Stimulated activated naive CD4-positive, alpha-beta T cell (primary cell): ENCODE results near the gene EIF4EBP3.

Experiments used
- DNase-seq, 6 experiments: peaks; one replicate each; lab custom pipeline; 2025; lab: John Stamatoyannopoulos, UW

EIF4EBP3 gene

DNA sequence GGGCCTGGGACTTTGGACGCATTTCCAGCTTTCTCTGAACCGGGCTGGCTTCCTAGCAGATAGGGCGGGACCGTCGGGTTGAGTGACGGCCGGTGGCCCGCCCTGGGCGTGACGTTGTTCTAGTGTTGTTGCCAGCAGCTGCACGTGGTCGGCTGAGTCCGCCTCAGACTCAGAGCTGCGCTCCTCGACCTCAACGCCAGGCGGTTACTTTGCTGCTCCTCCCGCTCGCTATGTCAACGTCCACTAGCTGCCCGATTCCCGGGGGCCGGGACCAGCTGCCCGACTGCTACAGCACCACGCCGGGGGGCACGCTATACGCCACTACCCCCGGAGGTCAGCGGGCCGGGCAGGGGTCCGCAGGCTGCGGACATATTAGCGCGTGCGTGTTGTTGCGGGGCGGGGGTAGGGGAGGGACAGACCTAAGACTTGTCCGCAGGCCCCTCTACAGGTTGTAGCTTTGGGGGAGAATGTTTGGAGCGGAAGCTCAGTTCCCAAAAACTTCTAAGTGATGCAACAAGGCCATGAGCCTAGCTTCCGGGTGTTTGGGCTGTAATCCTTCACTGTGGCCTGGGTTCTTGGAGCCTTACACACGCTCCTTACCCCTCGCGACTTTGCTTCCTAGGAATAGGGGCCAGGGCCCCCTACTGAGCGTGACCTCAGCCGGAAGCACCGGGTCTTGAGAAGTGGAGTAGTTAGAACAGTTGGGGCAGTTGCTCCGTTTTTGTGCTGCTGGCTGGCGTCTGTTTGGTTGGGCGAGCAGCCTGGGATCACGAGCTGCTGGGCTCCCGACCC lies at the start of gene EIF4EBP3:
TSS of gene EIF4EBP3 (plus strand) at position 155 of the 792 bp plus-strand sequence. CDS start at position 231, 76 bp downstream.
- peak; percentile 78 to 88 (median 84) for DNase-seq

GRCh38 chr5:140497897-140498296 lies 49.6 kb upstream of the EIF4EBP3 start:
- no peak for DNase-seq

DNA sequence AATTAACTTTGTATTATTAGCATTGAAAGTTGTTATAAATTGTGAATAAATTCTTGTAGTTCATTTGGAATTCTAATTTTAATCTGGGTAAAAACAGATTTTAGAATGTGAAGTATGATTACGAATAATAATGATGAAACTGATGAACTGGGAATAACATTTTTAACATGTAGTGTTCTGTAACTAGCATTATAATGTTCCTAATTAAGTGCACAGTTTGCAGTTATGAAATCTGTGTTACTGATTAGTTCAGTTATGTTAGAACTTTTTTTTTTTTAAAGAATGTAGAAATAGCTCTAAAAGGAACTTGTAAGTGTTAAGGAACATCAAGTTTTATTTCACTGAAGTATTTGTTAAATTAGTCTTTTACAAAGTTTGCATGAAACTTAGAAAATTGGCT lies 48.9 kb upstream of the EIF4EBP3 start:
- DNase-seq: no peak

GRCh38 chr5:140502834-140503233 lies 44.6 kb upstream of the EIF4EBP3 start:
- DNase-seq: no peak

GRCh38 chr5:140509898-140510297 lies 37.6 kb upstream of the EIF4EBP3 start:
- no peak for DNase-seq

DNA sequence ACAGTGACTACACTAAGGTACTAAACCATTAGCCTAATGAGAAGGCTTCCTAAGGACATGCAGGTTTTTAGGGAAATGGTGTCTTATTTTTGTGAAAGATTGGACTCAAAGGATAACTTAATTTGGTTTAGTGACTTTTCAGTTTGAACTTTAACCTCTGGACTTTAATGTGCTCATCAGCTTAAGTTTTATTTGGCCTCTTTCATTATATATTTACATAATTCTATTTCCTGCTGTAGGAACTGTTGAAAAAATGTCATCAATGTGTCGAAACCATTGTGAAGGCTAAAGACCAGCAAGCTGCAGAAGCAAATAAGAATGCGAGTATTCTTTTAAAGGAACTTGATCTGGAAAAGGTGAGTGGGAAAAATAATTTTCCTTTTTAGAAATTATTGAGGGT lies 34.3 kb upstream of the EIF4EBP3 start:
- no peak for DNase-seq

GRCh38 chr5:140524003-140524402 lies 23.5 kb upstream of the EIF4EBP3 start:
- no peak for DNase-seq

DNA sequence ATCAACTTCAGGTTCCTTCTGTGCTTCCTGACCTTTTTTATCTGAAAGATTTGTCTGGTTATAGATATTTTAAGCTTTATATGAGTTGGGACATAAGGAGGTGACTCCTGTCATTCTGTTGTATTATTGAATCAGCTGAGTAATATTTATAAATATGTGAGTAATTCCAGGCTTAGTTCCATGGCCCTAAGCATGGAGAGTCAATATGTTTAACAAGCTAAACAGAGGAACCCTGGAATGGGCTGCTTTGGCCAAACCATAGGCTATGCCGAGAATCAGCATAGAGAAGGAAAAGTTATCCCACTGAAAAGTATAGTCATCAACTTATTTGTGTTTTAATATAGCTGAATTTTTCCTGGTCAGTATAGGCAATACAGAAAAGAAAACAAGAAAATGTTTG lies 7.2 kb upstream of the EIF4EBP3 start:
- DNase-seq: no peak

DNA sequence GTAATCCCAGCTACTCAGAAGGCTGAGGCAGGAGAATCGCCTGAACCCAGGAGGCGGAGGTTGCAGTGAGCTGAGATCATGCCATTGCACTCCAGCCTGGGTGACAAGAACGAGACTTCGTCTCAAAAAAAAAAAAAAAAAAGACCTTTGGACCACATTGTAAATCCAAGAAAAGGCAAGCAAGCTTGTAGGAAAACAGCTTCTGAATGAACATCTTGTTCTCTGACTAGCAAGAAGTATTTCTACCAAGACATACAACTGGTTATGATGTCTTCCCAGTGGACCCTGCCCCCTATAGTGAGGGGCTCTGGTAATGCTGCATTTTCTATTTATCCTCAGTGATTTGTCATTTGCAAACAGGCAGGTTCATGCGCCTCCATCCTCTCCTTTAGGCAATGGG lies 4.5 kb upstream of the EIF4EBP3 start:
- DNase-seq: no peak

DNA sequence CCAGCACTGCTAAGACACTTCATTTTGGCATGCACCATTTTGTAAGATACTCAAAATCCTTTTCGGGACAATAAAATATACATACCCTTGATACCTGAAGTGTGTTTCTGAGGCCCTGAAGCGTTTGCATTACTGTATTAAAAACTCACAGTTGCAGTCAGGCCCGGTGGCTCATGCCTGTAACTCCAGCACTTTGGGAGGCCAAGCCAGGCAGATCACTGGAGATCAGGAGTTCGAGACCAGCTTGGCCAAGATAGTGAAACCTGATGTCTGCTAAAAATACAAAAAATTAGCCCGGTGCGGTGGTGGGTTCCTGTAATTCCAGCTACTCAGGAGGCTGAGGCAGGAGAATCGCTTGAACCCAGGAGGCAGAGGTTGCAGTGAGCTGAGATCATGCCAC lies 2.5 kb upstream of the EIF4EBP3 start:
- DNase-seq: no peak

- no peak for DNase-seq
Observed at GRCh38 chr5:140545606-140546005, 1.9 kb upstream of the EIF4EBP3 start.

DNA sequence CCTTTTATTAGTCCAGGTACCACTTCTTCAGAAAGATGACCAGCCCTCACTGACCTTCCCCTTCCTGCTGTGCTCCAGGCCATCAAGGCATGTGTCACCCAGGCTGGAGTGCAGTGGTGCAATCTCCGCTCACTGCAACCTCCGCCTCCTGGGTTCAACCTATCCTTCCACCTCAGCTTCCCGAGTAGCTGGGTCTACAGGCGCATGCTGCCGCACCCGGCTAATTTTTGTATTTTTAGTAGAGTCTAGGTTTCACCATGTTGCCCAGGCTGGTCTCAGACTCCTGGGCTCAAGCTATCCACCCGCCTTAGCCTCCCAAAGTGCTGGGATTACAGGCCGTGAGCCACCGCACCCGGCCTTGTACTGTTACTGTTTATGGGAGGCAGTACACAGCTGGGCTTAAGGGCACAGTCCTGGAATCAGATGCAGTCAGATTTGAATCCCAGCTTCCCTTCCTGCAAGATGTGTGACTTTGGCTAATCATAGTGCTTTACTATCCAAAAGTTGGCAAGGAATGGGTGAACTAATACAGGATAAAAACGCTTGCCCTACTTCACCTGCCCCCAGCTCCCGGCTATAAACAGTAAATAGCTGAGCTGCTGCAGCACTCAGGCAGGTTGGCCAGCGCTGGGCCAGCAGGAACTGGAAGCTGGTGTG lies 483 bp upstream of the EIF4EBP3 start:
- DNase-seq: no peak

- peak in 1 of 6 experiments; percentile 20 for DNase-seq
Observed at GRCh38 chr5:140548300-140548688, 832 bp downstream of the EIF4EBP3 start.

- no peak for DNase-seq
Observed at GRCh38 chr5:140548791-140549190, 1.3 kb downstream of the EIF4EBP3 start.

GRCh38 chr5:140549237-140550144 lies 2.0 kb downstream of the EIF4EBP3 start:
- DNase-seq: no peak

DNA sequence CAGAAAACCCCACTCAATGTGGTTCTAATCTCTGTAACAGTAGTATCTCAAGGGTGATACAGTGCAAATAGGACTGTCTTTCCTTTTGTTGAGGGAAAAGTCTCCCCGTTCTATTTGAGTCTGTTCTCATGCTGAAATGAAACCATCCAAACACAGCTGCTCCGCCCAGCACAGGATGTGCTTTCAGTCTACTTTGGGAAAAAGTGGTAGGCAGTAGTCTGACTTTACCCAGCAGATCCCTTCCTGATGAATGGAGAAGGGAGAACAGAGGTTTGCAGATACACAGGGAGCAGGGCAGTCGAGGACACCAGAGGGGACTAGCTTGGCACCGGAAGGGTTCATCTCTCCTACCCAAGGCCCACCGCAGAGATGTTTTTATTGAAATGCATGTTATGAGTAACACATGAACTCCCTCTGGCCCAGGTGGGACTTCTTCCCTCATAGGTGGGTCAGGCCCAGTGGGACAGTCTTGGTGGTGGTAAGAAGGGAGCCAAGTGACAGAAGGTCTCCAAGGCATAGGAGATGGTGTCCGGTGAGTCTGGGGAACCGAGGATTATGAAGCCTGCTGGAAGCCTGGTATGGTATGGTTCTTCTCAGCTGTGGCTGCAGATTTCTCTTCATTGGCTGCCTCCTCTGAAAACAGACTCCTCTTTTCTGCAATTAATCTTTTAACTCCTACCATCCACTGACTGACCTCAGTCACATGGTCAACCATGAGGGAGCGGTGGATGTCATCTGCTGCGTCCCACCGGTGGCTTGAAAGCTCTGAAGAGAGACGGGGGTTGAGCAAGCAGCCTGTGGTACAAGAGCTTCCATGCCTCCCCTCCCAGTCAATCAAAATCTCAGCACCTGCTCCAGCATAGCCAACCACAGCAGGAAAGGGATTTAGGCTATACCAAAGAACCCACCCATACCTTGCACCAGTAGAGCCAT lies 3.0 kb downstream of the EIF4EBP3 start:
- no peak for DNase-seq

DNA sequence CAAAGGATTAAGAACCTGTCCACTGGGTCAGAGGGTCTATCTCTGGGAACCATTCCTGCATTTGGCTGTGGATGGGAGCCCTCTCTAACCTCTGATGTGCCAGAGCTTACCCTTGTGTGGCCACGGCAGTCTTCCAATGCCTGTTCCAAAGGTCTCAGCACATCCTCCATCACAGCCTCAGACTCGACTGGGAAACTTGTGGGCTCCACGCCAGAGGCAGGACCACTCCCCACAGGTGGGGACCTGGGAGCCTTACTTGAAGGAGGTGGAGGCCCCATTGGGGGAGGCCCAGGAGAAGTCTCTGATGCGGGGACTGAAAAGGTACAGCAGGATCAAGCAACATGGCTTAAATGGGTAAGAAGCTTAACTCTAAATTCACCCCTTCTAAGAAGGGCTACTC lies 4.4 kb downstream of the EIF4EBP3 start:
- no peak for DNase-seq

GRCh38 chr5:140553657-140554056 lies 6.2 kb downstream of the EIF4EBP3 start:
- DNase-seq: no peak

GRCh38 chr5:140554454-140554853 lies 7.0 kb downstream of the EIF4EBP3 start:
- DNase-seq: no peak

DNA sequence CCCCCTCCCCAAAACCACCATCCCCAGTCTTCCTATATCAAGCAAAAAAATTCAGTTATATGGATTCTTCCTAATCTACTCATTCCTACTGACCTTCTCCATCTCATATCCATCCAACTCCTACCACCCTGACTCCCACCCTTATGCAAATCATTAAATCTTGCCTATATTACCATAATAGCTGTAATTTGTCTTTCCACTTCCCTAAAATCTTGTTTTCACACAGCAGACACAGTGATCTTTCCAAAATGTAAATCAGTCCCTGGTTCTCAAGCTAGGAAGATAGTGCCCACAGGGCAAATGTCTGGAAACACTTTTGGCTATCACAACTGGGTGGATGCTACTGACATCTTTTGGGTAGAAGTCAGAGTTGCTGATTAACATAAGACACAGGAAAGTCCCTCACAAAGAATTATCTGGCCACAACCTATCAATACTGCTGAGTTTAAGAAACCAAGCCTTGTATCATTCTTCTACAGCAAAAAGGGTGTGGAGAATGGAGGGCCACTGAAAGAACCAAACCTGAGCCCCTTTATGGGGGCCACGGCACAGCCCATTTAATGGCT lies 8.4 kb downstream of the EIF4EBP3 start:
- DNase-seq: no peak

DNA sequence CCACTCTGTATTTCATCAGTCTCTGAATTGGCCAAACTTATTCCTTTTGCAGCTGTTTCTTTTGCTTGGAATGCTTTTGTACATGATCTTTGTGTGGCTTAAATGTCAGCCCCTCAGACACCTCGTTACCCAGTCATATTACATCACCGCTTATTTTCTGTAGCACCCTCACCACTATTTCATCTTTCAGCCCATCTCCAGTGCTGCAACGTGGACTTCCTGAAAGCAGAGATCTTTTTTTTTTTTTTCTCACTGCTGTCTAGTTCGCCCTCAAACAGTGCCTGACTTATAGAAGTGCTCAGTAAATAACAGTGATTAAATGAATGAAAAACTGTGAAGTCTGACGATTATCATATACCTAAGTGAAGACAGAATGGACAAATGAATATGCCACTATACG lies 9.0 kb downstream of the EIF4EBP3 start:
- DNase-seq: no peak
